HL-60 (cell line): Measurements from ENCODE around the gene UGT2B10.

ENCODE experiments used
- GABPA ChIP-seq: IDR thresholded peaks from 2 replicates; pipeline ENCODE4 v1.6.1; 2012; ENCODE audit warnings: low read depth
- TF ChIP-seq, protein P1 (sequence below): IDR thresholded peaks from one replicate; pipeline ENCODE4 v1.5.1; 2011; ENCODE audit warnings: low read length, control low read depth, inconsistent platforms; ENCODE audit not compliant: insufficient read depth

DNA sequence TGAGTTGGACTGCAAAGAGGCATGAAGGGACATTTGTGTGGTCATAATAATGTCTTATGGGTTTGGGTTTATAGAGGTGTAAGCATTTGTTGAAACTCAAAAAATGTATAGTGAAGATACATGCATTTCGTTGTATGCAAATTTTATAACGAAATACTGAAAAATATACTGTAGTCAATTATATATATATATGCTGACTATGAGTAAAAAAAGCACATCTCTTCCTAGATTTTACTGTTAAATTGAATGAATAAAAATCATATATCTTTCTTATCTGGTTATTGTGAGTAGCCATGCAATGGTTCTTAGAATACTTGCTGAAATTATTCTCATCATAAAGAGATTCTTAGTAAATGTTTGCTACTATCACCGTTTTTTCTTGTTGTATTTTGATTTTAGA, 34.5 kb downstream of the UGT2B10 start:
- TF ChIP-seq, protein P1, sequence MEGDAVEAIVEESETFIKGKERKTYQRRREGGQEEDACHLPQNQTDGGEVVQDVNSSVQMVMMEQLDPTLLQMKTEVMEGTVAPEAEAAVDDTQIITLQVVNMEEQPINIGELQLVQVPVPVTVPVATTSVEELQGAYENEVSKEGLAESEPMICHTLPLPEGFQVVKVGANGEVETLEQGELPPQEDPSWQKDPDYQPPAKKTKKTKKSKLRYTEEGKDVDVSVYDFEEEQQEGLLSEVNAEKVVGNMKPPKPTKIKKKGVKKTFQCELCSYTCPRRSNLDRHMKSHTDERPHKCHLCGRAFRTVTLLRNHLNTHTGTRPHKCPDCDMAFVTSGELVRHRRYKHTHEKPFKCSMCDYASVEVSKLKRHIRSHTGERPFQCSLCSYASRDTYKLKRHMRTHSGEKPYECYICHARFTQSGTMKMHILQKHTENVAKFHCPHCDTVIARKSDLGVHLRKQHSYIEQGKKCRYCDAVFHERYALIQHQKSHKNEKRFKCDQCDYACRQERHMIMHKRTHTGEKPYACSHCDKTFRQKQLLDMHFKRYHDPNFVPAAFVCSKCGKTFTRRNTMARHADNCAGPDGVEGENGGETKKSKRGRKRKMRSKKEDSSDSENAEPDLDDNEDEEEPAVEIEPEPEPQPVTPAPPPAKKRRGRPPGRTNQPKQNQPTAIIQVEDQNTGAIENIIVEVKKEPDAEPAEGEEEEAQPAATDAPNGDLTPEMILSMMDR = no peak
- no peak for TF ChIP-seq GABPA
